ENCODE measurements around the gene TMEM88. TPM values are rescaled to one million over a fixed set of nuclear protein-coding genes. Genes with fewer than 3 reads are reported as not detected.

The TMEM88 gene
- total RNA-seq, 1 experiment from 2014 or later = 2.8 TPM

GRCh38 chr17:7853691-7854038, 1.2 kb upstream of the TMEM88 start (continued):
- TF ChIP-seq, protein P1, sequence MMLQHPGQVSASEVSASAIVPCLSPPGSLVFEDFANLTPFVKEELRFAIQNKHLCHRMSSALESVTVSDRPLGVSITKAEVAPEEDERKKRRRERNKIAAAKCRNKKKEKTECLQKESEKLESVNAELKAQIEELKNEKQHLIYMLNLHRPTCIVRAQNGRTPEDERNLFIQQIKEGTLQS (IDR thresholded peaks at IDR 0.05) = no peak
- TF ChIP-seq, protein P2, sequence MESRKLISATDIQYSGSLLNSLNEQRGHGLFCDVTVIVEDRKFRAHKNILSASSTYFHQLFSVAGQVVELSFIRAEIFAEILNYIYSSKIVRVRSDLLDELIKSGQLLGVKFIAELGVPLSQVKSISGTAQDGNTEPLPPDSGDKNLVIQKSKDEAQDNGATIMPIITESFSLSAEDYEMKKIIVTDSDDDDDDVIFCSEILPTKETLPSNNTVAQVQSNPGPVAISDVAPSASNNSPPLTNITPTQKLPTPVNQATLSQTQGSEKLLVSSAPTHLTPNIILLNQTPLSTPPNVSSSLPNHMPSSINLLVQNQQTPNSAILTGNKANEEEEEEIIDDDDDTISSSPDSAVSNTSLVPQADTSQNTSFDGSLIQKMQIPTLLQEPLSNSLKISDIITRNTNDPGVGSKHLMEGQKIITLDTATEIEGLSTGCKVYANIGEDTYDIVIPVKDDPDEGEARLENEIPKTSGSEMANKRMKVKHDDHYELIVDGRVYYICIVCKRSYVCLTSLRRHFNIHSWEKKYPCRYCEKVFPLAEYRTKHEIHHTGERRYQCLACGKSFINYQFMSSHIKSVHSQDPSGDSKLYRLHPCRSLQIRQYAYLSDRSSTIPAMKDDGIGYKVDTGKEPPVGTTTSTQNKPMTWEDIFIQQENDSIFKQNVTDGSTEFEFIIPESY (IDR thresholded peaks at IDR 0.05; ENCODE audit: extremely low read depth, insufficient replicate concordance, low read length) = no peak

- DNase-seq (ENCODE audit: low read depth, low spot score) (no peak), ATAC-seq (no peak)
- H3K4me2 ChIP-seq (ENCODE audit: low read length) = no peak overlapping the region
- H3K9me3 ChIP-seq (ENCODE audit: control insufficient read depth in 1 of 2, insufficient read depth in 1 of 2, low read depth in 1 of 2, low read length in 2 of 2) = no peaks in the 10 kb centered on the region
- ChIA-PET CTCF (no interaction called here), RAD21 (ENCODE audit: low non-redundant PET in 1 of 2, low total read pairs in 2 of 2, uncharacterized antibody in 2 of 2, unreplicated experiment in 2 of 2) (no interaction called here), POLR2A (no interaction called here)
- no peak overlapping the region for H3K4me3 ChIP-seq (replicated peaks in 1 of 2; ENCODE audit: low read depth in 1 of 2, low read length in 2 of 2)
- no TSS peak for BruUV-seq (replicated peaks)
- intact Hi-C loops (cut with micrococcal nuclease) = no loop called here
- H3K79me2 ChIP-seq (ENCODE audit: insufficient read depth, low read length) = peaks cover 49% of the 10 kb centered on the region
- H3K36me3 ChIP-seq (ENCODE audit: control insufficient read depth in 1 of 2, insufficient read depth in 2 of 2, low read length in 2 of 2) = peaks cover 12 to 29% of the 10 kb centered on the region in 2 experiments
- no peak overlapping the region for H3K27ac ChIP-seq (ENCODE audit: low read depth, low read length)
- no peak overlapping the region for H2AFZ ChIP-seq (ENCODE audit: low read depth, low read length, poor library complexity, severe bottlenecking)
- H3K4me1 ChIP-seq (ENCODE audit: control insufficient read depth in 1 of 2, insufficient read depth in 2 of 2, low read length in 2 of 2) = peaks cover 22 to 50% of the 10 kb centered on the region in 2 experiments
- no peaks in the 10 kb centered on the region for H3K27me3 ChIP-seq (ENCODE audit: insufficient read depth, low read length)
- no peaks in the 10 kb centered on the region for H3K9me2 ChIP-seq (ENCODE audit: insufficient read depth)
- no peaks in the 10 kb centered on the region for H4K20me1 ChIP-seq (ENCODE audit: insufficient read depth)
- H3K9ac ChIP-seq (ENCODE audit: low read length) = no peak overlapping the region
- TF ChIP-seq EGR1 (IDR thresholded peaks at IDR 0.05; ENCODE audit: low read depth) (no peak), CBX3 (IDR thresholded peaks at IDR 0.05; ENCODE audit: low read depth) (no peak), SRF (IDR thresholded peaks at IDR 0.05; ENCODE audit: low read depth) (no peak), ZFX (IDR thresholded peaks at IDR 0.05) (no peak), POLR2AphosphoS5 (IDR thresholded peaks at IDR 0.05; ENCODE audit: low read depth, low read length) (no peak), JUND (IDR thresholded peaks at IDR 0.05) (no peak), POLR2A (IDR thresholded peaks at IDR 0.05; ENCODE audit: borderline replicate concordance, extremely low read depth, insufficient read depth, insufficient read length) (no peak), ZNF274 (IDR thresholded peaks at IDR 0.05; ENCODE audit: low read depth, low read length) (no peak), EZH2phosphoT487 (IDR thresholded peaks at IDR 0.05; ENCODE audit: borderline replicate concordance) (no peak), FOSL1 (IDR thresholded peaks at IDR 0.05; ENCODE audit: low read depth) (no peak), SP1 (IDR thresholded peaks at IDR 0.05; ENCODE audit: low read depth) (no peak), CTCF (IDR thresholded peaks at IDR 0.05 in 2 of 3, conservative IDR thresholded peaks at IDR 0.05 in 1 of 3; ENCODE audit: borderline replicate concordance in 1 of 3, insufficient read depth in 1 of 3, low read depth in 2 of 3, low read length in 2 of 3) (no peak), EZH2 (IDR thresholded peaks at IDR 0.05) (no peak), MAX (IDR thresholded peaks at IDR 0.05) (no peak)
- TF ChIP-seq, protein P1 (IDR thresholded peaks at IDR 0.05) = no peak
- TF ChIP-seq, protein P3, sequence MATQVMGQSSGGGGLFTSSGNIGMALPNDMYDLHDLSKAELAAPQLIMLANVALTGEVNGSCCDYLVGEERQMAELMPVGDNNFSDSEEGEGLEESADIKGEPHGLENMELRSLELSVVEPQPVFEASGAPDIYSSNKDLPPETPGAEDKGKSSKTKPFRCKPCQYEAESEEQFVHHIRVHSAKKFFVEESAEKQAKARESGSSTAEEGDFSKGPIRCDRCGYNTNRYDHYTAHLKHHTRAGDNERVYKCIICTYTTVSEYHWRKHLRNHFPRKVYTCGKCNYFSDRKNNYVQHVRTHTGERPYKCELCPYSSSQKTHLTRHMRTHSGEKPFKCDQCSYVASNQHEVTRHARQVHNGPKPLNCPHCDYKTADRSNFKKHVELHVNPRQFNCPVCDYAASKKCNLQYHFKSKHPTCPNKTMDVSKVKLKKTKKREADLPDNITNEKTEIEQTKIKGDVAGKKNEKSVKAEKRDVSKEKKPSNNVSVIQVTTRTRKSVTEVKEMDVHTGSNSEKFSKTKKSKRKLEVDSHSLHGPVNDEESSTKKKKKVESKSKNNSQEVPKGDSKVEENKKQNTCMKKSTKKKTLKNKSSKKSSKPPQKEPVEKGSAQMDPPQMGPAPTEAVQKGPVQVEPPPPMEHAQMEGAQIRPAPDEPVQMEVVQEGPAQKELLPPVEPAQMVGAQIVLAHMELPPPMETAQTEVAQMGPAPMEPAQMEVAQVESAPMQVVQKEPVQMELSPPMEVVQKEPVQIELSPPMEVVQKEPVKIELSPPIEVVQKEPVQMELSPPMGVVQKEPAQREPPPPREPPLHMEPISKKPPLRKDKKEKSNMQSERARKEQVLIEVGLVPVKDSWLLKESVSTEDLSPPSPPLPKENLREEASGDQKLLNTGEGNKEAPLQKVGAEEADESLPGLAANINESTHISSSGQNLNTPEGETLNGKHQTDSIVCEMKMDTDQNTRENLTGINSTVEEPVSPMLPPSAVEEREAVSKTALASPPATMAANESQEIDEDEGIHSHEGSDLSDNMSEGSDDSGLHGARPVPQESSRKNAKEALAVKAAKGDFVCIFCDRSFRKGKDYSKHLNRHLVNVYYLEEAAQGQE (IDR thresholded peaks at IDR 0.05; ENCODE audit: low read depth) = no peak
Observed at GRCh38 chr17:7854078-7854777, 638 bp upstream of the TMEM88 start.

All from HCT116 (cell line).